Activated CD8-positive, alpha-beta memory T cell treated with anti-CD3 and anti-CD28 coated beads, Interleukin-2, amount 50 U/mL, for 24 hours (primary cell): ENCODE measurements around the gene TEX14.
"Not testable (repeated sequence)": the region's sequence is repeated elsewhere in the genome, so short reads cannot be mapped to it uniquely, and the experiment has no call there.

Experiments used
- DNase-seq: peaks from one replicate; pipeline ENCODE4 v3.0.0-alpha.2; 2020; ENCODE audit errors: extremely low read depth

The TEX14 gene

GRCh38 chr17:58691701-58692238 is at the start of gene TEX14:
TEX14 (minus strand) TSS chr17:58692045; CDS start chr17:58652001, 40,044 bp downstream.
- no peak for DNase-seq

GRCh38 chr17:58741121-58741625 is 49.3 kb upstream of the TEX14 start:
- no peak for DNase-seq

GRCh38 chr17:58734811-58735210 is 43.0 kb upstream of the TEX14 start:
- no peak for DNase-seq

DNA sequence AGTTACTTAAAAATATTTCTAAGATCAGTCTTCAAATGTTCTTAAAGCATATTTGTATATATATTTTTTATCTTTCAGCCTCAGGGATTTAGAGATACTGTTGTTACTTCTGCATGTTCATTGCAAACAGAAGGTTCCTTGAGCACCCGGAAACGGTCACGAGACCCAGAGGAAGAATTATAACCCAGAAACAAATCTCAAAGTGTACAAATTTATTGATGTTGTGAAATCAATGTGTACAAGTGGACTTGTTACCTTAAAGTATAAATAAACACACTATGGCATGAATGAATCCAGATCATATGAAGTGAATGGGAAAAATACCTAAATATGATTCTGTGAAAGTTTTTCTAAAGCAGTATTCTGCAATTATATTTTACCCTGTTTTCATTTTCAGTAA is 42.2 kb upstream of the TEX14 start:
- DNase-seq: no peak

- no peak for DNase-seq
These were observed 39.1 kb upstream of the TEX14 start for GRCh38 chr17:58730937-58731336.

- no peak for DNase-seq
These were observed 37.0 kb upstream of the TEX14 start for GRCh38 chr17:58728798-58729197.

DNA sequence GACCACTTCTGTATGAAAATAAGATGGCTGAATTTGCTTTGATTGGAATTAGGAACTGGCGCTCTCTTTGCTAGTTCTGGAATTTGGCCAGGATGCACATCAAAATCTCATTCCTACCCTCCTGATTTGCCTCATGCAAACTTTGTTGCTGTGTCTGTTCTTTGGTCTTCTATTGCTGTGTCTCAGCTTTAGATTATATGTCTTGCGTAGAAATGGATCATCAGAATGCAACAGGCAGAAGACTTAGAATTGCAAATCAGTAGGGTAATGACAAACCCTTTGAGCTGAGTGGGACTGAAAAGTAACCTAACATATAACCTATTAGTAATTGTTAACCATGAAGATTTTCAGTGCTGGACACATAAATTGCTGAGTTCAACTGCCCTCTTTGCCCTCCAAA is 30.9 kb upstream of the TEX14 start:
- DNase-seq: no peak

DNA sequence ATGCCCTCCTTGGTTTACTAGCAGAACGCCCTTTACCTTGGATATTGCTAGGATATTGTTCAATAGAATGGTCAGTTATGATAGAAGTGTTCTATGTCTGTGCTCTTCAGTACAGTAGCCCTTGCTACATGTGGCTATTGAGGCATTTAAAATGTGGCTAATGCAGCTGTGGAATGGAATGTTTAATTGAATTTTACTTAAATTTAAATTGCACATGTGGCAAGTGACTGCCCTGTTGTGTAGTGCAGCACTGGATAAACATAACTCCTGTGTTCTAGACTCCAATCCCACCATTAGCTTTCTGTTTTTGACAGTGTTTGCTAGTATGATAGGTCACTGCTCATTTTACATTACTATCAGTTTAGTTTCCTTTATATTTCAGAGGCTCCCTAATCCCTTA is 30.4 kb upstream of the TEX14 start:
- DNase-seq: no peak

- DNase-seq: no peak
These were observed 19.2 kb upstream of the TEX14 start for GRCh38 chr17:58710948-58711552.

- no peak for DNase-seq
These were observed 14.7 kb upstream of the TEX14 start for GRCh38 chr17:58706351-58707140.

DNA sequence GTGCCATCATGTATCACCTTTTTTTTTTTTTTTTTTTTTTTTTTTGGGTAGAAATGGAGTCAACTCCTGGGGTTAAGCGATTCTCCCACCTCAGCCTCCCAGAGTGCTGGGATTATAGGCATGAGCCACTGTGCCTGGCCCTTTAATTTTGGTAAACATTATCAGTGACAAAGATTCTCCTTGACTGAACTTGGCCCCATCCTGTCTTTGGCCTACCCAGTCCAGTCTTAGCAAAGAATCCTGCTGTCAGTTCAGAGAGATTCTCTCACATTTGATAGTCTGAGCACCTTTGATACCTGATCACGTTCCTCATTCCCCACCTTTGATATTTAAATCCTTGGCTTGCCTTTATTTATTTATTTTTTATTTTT is 12.1 kb upstream of the TEX14 start:
- DNase-seq: no peak

DNA sequence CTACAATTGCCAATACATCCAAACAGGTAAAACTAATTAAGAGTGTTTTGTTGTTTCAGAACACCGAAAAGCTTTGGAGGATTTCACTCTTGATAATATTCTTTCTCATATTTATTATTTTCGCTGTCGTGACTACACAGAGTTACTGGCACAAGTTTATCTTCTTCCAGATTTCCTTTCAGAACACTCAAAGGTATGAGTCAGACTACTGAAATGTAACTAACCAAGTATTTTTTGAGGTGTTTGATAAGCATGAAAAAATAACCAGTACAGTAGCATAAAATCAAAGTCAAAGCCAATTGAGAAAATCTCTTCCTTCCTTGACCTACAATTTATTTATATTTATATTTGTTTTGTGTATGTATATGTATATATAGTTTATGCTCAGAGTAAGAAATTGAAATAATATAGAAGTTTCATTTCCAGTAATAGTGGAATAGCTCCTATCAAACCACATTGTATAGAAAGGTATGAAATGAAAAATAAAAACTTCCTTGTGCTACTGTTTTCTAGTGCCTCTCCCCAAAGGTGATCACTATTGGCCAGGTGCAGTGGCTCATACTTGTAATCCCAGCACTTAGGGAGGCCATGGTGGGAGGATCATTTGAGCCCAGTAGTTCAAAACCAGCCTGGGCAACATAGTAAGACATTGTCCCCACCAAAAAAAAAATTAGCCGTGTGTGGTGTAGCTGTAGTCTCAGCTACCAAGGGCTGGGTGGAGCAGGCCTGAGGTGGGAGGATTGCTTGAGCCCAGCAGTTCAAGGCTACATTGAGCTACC is 11.5 kb upstream of the TEX14 start:
- DNase-seq: no peak

GRCh38 chr17:58702708-58703107 is 10.9 kb upstream of the TEX14 start:
- no peak for DNase-seq

DNA sequence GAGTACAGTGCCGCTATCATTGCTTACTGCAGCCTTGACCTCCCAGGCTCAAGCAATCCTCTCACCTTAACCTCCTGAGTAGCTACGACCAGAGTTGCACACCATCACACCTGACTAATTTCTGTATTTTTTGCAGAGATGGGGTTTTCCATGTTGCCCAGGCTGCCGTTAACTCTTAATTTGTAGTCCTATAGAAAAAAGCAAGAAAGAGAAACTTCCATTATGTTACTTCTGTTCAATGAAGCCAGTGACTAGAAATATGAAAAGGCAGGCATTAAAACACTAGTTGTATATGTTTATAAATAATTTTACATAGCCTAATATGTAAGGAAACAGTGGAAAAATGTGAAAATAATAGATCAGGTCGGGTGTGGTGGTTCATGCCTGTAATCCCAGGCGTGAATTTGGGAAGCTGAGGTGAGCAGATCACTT is 10.2 kb upstream of the TEX14 start:
- DNase-seq: no peak

- no peak for DNase-seq
These were observed 7.9 kb upstream of the TEX14 start for GRCh38 chr17:58699771-58700170.

DNA sequence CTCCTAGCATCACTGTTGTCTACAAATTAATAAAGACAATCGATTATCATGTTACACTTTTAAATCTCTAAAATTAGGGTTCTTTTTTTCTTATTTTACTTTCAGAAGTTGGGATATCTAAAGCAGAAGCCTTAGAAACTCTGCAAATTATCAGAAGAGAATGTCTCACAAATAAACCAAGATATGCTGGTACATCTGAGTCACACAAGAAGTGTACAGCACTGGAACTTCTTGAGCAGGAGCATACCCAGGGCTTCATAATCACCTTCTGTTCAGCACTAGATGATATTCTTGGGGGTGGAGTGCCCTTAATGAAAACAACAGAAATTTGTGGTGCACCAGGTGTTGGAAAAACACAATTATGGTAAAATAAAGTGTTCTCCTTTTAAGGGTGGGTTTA is 3.0 kb upstream of the TEX14 start:
- DNase-seq: no peak

GRCh38 chr17:58694302-58694701 is 2.5 kb upstream of the TEX14 start:
- DNase-seq: no peak

- DNase-seq: no peak
These were observed 1.9 kb upstream of the TEX14 start for GRCh38 chr17:58693751-58694150.

DNA sequence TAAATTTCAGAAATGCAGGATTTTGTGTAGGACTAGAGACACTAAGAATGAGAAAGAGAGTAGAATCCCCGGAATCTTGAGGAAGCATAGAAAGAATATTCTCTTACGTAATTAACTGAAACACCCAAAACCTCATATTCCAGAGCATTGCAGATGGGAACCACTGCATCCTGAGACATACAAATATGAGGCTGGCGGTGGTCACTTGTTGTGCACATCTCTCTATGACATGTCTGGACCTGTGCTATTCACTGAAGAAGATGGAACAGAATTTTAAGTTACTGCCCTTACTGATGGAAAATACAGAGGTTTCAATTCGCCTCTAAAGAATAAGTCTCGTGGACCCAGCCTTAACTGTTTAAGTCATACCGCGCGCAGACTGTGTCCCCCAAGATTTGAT is 1.4 kb upstream of the TEX14 start:
- DNase-seq: no peak

DNA sequence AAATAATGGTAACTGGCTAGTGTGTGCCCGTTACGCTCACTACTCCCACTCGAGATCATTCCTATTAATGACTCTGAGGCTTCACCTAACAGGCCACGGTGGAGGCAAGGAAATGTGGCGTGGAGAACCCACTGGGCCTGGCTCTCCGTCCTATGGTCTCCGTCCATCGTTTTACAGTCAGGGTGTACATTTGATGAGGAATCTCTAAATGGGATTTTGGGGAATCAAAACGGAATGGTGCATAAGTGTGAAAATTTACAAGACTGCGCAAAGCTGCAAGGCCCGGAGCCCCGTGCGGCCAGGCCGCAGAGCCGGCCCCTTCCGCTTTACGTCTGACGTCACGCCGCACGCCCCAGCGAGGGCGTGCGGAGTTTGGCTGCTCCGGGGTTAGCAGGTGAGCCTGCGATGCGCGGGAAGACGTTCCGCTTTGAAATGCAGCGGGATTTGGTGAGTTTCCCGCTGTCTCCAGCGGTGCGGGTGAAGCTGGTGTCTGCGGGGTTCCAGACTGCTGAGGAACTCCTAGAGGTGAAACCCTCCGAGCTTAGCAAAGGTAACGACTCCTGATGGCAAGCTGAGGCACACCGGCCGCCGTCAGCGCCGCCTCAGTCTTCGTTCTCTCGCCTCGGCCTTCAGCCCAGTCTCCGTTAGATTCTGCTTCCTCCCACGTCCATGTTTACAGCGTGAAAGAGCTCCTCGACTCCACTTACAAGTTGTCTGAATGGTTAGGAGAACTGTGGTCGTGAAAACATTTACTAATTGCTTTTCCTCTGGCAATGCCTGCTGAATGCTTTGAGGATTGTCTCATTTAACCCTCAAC is 602 bp upstream of the TEX14 start, which contains the start of gene RAD51C:
Gene RAD51C (plus strand): TSS at position 364 of the 817 bp plus-strand sequence. CDS start 42 bp downstream, at position 406.
- DNase-seq: peak; percentile 61

DNA sequence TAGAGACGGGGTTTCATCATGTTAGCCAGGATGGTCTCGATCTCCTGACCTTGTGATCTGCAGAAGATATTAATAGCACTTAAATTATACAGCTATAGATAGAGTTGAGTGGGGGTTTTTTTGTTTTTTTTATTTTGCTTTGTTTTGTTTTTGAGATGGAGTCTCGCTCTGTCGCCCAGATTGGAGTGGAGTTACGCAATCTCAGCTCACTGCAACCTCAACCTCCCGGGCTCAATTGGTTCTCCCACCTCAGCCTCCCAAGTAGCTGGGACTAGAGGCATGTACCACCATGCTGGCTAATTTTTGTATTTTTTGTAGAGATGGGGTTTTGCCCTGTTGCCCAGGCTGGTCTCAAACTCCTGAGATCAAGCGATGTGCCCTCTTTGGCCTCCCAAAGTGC is 1.8 kb downstream of the TEX14 start:
- DNase-seq: not testable (repeated sequence)
